AG10803 (cell line): Measurements from ENCODE around the gene APH1B.

ENCODE experiments used
- DNase-seq: peaks from one replicate; pipeline ENCODE4 v3.0.0; 2010; ENCODE audit warnings: low read depth
- H3K4me3 ChIP-seq: 2 replicates; pipeline ENCODE4 v1.5.1; 2011; ENCODE audit warnings: mild to moderate bottlenecking, low read length, control low read depth
- TF ChIP-seq, protein P1 (sequence below): conservative IDR thresholded peaks from 2 replicates; pipeline ENCODE4 v1.5.1; 2011; ENCODE audit warnings: mild to moderate bottlenecking, low read length, control low read depth, inconsistent platforms

The APH1B gene

DNA sequence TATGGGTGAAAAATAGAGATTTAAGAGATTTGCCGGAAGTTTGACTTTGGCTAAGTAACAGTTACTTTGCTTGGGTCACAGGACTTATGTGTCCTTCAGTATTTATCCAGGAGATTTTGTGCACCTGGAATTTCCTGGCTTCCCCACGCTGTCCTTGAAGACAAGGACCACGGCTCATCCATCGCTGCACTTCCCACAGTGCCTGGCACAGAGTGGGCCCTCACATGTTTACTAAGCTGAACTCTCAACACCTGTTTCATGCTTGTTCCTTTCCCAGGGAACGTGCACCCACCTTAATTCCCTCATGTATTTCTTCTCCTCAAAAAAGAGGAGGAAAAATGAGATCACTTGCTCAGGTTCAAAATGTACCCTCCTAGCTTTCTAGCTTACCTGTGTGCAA lies 72.2 kb downstream of the APH1B start:
- H3K4me3 ChIP-seq = no peak overlapping the region
- no peak for DNase-seq
- TF ChIP-seq, protein P1, sequence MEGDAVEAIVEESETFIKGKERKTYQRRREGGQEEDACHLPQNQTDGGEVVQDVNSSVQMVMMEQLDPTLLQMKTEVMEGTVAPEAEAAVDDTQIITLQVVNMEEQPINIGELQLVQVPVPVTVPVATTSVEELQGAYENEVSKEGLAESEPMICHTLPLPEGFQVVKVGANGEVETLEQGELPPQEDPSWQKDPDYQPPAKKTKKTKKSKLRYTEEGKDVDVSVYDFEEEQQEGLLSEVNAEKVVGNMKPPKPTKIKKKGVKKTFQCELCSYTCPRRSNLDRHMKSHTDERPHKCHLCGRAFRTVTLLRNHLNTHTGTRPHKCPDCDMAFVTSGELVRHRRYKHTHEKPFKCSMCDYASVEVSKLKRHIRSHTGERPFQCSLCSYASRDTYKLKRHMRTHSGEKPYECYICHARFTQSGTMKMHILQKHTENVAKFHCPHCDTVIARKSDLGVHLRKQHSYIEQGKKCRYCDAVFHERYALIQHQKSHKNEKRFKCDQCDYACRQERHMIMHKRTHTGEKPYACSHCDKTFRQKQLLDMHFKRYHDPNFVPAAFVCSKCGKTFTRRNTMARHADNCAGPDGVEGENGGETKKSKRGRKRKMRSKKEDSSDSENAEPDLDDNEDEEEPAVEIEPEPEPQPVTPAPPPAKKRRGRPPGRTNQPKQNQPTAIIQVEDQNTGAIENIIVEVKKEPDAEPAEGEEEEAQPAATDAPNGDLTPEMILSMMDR = no peak

DNA sequence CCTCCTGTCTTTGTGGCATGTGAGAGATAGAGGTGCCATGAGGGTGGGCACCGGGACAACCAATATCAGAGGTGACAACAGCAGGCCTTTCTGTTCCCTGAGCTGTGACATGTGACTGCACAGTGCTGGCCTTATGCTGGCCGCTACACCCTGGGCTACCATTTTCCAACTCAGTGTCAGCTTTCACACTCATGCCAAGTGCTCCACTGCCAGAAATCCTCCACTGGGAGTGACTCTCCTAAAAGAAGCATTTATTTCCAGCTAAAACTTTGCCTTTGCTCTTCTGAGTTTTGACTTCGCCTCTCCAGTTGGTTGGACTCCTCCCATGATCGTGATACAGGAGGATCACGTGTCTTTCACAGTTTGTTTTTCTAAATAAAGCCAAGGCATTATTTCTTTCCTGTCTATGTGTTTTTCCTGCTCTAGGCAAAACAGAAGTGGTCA lies 72.8 kb downstream of the APH1B start:
- H3K4me3 ChIP-seq = no peak overlapping the region
- no peak for DNase-seq
- TF ChIP-seq, protein P1 = no peak

GRCh38 chr15:63351170-63351569 lies 73.8 kb downstream of the APH1B start:
- no peak overlapping the region for H3K4me3 ChIP-seq
- TF ChIP-seq, protein P1 = no peak
- no peak for DNase-seq

DNA sequence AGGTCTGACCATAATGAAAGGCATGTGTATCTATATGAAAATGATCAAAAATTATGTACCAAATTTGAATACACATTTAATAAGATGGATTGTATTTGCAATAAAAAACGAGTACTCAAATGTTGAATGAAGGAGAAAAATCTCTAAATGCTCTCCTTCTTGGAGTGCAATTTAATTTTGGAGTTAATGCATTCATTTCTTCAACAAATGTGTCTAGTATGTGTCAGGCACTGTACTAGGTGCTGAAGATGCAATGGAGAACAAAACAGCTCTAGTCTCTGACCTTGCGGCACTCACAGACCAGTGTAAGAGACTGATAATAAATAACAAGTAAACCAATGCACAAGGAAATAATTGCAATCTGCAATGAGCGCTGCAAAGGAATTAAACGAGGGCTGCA lies 75.4 kb downstream of the APH1B start:
- TF ChIP-seq, protein P1 = no peak
- no peak for DNase-seq
- no peak overlapping the region for H3K4me3 ChIP-seq

DNA sequence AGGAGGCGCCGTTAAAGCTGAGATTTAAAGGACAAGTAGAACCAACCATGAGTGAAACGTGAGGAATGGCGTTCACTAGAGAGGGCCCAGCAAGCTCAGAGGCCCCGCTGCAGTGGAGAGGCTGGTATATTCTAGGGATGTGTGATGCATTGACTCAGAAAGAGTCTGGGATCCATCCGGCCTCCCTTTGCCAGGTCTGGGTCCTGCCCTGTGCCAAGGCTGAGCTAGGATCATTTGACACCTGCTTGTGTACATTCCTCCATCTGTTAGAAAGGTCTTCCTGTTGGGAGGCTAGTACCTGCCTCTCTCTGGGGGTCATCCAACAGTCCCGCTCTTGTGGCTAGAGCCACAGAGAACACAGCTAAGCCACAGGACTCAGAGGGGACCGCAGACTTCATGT lies 75.9 kb downstream of the APH1B start:
- no peak overlapping the region for H3K4me3 ChIP-seq
- TF ChIP-seq, protein P1 = no peak
- no peak for DNase-seq

DNA sequence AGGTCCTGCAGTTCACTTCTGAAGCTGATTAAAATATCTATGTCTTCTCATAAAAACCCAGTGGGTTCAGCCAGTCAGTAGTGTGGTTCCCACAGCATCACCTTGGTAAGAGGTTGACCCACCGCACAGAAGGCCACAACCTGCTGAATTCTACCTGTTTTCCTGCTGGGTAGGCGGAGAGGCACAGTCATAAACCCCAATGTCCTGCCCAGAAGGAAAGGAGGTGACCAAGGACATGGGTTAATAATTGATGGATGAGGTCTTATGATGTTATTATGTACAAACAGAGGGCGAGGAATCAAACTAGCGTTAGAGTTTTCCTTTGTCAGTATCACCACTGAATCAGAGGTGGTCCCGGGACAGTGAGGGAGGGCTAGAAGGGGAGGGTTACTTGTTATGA lies 76.5 kb downstream of the APH1B start:
- TF ChIP-seq, protein P1 = no peak
- no peak for DNase-seq
- H3K4me3 ChIP-seq = no peak overlapping the region

GRCh38 chr15:63354821-63355650 lies 77.6 kb downstream of the APH1B start:
- TF ChIP-seq, protein P1 = no peak
- no peak overlapping the region for H3K4me3 ChIP-seq

More at GRCh38 chr15:63354821-63355650, 77.6 kb downstream of the APH1B start:
- no peak for DNase-seq
